Measurements from ENCODE around the gene MAGT1.

- no peak for TF ChIP-seq CTCF (conservative IDR thresholded peaks at IDR 0.05)
- TF ChIP-seq ZFX (IDR thresholded peaks at IDR 0.05): no peak
Measured at GRCh38 chrX:77786365-77786680, 108.9 kb downstream of the MAGT1 start.
